H7 (cell line): ENCODE measurements around the gene LRRC4C. TPM values are rescaled to one million over a fixed set of nuclear protein-coding genes. Genes with fewer than 3 reads are reported as not detected.

Experiments
- DNase-seq: peaks from one replicate; pipeline ENCODE4 v3.0.0; 2012
- H3K27me3 ChIP-seq: 2 replicates; pipeline ENCODE4 v1.6.0; 2011; ENCODE audit warnings: mild to moderate bottlenecking, low read length; ENCODE audit not compliant: control insufficient read depth, insufficient read depth
- H3K36me3 ChIP-seq: replicated peaks from 2 replicates; pipeline ENCODE4 v1.5.1; 2011; ENCODE audit warnings: low read length; ENCODE audit not compliant: control insufficient read depth, insufficient read depth
- H3K4me3 ChIP-seq: 2 replicates; pipeline ENCODE4 v1.5.1; 2011; ENCODE audit warnings: low read depth, mild to moderate bottlenecking, control low read depth, low read length, moderate library complexity; ENCODE audit not compliant: insufficient read depth
- total RNA-seq: library from RNA; depleted of rRNA; stranded (reverse); fragments of >200 nt; shearing (Covaris generic); gene quantifications from 2 replicates; pipeline ENCODE4 v1.2.3, GENCODE V29; 2014

Gene LRRC4C
- total RNA-seq, 1 experiment from 2014 or later, result 0.66 TPM

DNA sequence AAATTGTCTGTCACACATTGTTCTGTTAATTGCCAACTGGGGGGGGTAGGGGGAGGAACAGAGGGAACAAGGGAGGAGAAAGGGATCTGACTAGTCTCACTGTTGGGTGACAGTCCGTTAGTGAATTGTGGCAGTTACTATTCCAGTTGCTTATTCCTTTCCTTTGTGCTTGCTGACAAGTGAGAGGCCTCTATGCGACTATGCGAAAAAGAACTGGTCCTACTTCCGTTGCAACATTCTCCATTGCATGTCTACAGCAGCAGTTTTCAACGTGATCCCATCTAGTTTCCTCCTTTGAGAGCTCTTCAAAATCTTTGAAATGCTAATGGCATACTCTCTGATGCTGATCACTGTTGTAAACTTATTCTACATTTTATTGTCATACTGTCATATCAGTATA is 672.2 kb downstream of the LRRC4C start:
- no peak overlapping the region for H3K4me3 ChIP-seq
- no peaks in the 10 kb centered on the region for H3K36me3 ChIP-seq
- DNase-seq, result peak; percentile 16
- no peaks in the 10 kb centered on the region for H3K27me3 ChIP-seq

DNA sequence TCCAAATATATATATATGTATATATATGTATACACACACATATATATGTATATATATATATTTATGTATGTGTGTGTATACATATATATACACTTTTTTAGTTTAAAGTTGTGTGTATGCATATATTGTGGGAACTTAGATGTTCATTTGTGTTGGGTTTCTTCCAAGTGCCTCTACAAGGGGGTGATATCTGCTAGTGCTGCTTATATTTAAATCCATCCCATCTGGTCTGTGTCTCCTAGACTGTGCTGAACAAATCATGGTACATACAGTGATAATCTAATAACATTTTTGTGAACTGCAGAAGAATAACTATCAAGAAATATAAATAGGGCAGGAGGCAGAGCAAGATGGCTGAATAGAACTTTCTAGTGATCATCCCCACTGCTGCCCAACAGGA is 696.4 kb downstream of the LRRC4C start:
- Histone ChIP-seq H3K36me3 (no peaks in the 10 kb centered on the region), H3K27me3 (no peaks in the 10 kb centered on the region), H3K4me3 (no peak overlapping the region)
- DNase-seq, result no peak

DNA sequence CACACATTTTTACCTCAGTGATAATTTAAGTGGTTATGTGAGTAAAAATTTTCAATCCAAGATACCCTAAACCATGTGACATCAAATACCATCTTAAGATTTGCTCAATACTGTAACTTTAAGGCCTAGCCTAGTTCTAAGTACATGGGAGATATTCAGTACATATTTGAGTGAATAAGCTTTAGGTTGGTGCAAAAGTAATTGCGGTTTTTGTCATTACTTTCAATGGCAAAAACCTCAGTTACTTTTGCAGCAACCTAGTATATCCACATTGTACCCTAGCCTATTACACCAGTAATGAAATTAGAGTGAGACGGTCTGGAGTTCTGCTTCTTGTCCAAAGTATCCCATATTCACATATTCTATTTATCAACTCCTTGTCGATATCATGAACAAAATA is 700.1 kb downstream of the LRRC4C start:
- Histone ChIP-seq H3K36me3 (no peaks in the 10 kb centered on the region), H3K27me3 (no peaks in the 10 kb centered on the region), H3K4me3 (no peak overlapping the region)
- DNase-seq, result no peak

DNA sequence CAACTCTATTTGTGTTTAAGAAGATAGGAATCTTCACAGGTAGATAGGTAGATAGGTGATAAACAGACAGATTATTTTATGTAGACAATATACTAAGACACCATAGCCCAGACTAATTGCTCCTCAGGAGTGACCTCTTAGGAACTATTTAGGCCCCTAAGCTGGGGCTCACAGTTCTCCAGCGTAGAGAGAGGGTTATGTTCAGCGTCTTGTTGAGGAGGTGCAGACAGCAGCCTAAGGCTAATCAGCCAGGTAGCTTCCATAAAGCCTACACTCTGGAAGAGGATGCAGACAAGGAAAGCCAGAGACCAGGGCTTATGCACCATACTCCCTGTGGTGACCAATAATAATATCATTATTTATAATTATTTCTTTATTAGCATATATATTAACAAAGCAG is 705.2 kb downstream of the LRRC4C start:
- H3K36me3 ChIP-seq, result no peaks in the 10 kb centered on the region
- no peaks in the 10 kb centered on the region for H3K27me3 ChIP-seq
- no peak for DNase-seq
- no peak overlapping the region for H3K4me3 ChIP-seq

DNA sequence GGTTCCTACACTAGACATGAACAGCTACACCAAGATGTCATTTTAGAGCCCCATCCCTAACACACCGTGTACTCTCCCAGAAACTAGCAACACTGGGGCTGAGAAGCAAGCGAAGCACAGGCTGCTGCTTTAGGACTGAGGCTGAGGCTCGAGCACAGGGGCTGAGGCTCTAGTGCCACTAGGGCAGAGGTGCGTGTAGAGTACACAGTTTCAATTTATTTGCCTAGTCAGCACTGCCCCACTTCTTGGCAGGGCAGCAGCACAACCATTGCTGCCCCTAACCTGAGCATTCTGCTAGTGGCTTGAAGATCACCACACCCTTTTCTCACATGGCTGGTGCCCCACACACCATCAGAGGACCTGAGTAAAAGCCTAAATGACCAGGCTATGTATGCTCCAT is 713.2 kb downstream of the LRRC4C start:
- DNase-seq, result no peak
- H3K36me3 ChIP-seq, result no peaks in the 10 kb centered on the region
- H3K27me3 ChIP-seq, result no peaks in the 10 kb centered on the region
- H3K4me3 ChIP-seq, result no peak overlapping the region

DNA sequence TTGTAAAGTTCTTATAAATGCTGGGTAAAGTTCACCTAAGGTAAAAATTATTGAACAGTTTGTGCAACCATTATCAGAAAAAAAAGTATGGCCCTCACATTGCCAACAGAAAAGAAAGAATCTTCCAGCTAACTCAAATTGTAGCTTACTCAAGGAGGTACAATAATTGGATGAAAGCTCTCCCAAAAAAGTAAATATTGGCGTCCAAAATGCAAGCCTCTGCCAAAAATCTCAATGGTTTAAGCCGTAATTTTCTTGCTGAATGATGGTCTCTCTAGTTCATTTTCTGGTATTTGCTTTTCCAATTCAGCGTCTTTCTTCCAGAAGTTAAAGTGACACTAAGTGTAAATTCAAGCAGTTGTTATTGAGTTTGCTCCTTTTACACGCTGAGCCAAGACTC is 727.3 kb downstream of the LRRC4C start:
- DNase-seq, result no peak
- H3K27me3 ChIP-seq, result no peaks in the 10 kb centered on the region
- H3K4me3 ChIP-seq, result no peak overlapping the region
- no peaks in the 10 kb centered on the region for H3K36me3 ChIP-seq

DNA sequence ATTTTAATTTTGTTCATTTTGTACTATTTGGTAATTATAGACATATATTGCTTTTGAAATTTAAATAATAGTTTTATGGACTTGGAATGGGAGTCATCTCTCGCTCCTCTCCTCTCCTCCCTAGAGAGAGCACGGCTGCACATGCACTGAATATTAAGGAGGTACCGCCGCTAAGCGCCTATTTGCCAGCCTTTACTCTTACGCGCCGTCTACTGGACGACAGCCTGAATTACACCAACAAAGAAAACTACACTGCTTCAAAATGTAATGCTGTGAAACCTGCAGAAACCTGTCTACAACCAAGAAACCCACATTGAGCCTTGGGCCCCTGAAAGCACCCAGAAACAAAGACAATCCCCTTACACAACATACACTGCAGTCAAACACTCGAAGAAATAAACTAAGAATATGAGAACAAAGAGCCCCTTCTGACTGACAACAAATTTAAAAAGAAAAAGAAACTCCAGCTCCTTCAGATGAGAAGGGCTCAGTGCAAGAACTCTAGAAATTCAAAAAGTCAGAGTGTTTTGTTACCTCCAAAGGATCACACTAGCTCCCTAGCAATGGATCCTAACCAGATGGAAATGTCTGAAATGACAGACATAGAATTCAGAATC is 737.2 kb downstream of the LRRC4C start:
- Histone ChIP-seq H3K4me3 (no peak overlapping the region), H3K36me3 (no peaks in the 10 kb centered on the region), H3K27me3 (no peaks in the 10 kb centered on the region)
- peak; percentile 50 for DNase-seq

DNA sequence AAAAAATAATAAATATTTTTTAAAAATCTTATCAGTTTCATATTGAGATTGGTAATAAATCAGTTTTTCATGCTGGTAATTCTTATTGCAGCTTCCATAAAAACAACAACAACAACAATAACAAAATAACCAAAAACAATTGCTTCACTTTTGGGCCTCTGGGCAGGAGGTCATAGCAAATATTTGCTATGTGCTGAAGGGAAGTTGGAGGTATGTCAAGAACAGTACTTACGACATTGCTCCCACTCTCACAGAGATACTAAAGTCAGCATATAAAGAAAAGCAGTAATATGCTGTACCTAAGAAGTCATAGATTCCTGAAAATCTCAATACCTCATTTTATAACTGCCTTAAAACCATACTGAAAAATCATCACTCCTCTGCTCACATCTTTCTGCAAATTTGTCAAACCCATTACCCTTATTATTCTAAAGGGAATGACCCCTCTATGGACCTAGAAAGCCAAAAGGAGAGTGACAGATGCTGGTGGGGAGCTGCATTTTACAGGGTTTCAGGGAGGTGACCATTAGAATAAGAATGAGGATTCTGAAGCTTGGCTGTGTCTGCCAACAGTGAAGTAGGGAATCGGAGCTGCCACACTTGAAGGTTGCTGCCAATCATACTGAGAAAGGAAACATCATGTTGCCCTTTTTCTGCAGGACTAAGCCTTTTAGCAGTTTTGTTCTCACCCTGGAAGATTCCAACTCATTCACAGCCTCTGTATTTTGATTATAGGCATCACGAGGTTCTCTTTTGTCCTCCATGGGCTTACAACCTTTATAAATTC is 742.9 kb downstream of the LRRC4C start:
- H3K4me3 ChIP-seq, result no peak overlapping the region

DNA sequence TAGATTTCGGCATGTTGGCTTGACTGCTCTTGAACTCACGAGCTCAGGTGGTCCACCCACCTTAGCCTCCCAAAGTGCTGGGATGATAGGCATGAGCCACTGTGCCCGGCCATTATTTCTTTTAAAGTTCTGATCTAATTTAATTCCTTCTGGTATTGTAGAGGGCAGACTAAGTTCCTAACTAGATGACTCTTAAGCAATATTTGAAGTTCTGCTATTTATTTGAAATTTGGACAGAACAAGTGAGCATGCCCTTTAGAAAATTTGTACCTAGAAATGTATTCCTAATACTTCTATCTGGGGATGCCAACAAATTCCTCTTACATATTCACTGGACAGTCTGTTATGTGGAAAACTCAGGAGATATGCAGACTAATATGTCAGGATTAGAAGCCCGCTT is 746.4 kb downstream of the LRRC4C start:
- Histone ChIP-seq H3K36me3 (no peaks in the 10 kb centered on the region), H3K27me3 (no peaks in the 10 kb centered on the region), H3K4me3 (no peak overlapping the region)
- DNase-seq, result no peak

More for the DNA sequence above, 742.9 kb downstream of the LRRC4C start:
- Histone ChIP-seq H3K27me3 (no peaks in the 10 kb centered on the region), H3K36me3 (no peaks in the 10 kb centered on the region)
- DNase-seq, result peak; percentile 41

DNA sequence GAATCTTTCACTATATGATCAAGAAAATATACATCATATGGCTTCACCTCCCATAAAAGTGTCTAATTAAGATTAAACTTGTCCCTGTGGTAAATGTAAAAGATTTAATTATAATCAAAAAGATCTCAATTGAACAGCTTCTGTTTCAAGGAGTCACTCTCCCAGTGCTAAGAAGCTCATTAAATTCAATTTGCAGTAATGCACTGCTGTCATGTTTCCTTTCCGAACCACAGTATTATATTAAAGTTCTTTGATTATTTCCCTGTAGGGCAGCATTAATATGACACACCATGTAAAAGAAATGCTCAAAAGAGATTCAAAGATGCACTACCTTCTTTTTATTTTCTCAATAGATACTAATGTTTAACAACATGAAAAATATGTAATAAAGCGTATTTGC is 758.4 kb downstream of the LRRC4C start:
- H3K27me3 ChIP-seq, result no peaks in the 10 kb centered on the region
- DNase-seq, result no peak
- no peak overlapping the region for H3K4me3 ChIP-seq
- no peaks in the 10 kb centered on the region for H3K36me3 ChIP-seq

DNA sequence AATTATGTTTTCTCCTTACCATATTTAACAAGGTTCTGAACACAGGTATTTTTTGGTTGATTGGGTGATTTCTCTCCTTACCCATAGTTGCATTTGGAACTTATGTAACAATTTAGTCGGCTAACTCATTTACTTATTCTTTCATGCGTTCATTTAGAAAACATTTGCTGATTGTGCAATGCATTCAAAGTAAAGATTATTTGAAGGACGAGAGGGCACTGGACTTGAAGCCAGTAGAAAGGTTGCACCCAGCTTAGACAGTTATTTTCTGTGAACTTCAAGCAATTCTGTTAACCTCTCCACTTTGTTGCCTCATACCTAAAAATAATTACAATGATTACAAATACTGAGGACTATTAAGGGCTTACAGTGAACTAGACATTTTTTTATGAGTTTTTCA is 769.6 kb downstream of the LRRC4C start:
- H3K4me3 ChIP-seq, result no peak overlapping the region
- H3K36me3 ChIP-seq, result no peaks in the 10 kb centered on the region
- no peaks in the 10 kb centered on the region for H3K27me3 ChIP-seq
- no peak for DNase-seq

DNA sequence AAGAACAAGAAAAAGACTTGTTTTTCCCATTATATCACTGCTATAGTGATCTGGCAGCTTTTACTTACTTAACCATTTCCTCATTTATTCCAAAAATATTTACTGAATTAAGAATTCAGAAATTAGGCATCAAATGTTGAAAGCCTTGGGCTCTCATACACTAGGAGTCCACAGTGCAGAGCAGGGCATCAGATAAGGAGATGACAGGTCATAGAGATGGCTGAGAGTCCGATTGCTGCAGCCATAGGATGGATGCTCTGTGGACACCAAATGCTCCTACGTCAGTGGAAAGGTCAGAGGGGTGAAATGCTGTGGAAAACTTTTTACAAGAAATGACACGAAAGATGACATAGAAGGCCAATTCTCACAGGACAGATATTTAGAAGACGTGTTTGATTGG is 771.1 kb downstream of the LRRC4C start:
- no peaks in the 10 kb centered on the region for H3K27me3 ChIP-seq
- no peaks in the 10 kb centered on the region for H3K36me3 ChIP-seq
- no peak overlapping the region for H3K4me3 ChIP-seq
- no peak for DNase-seq

DNA sequence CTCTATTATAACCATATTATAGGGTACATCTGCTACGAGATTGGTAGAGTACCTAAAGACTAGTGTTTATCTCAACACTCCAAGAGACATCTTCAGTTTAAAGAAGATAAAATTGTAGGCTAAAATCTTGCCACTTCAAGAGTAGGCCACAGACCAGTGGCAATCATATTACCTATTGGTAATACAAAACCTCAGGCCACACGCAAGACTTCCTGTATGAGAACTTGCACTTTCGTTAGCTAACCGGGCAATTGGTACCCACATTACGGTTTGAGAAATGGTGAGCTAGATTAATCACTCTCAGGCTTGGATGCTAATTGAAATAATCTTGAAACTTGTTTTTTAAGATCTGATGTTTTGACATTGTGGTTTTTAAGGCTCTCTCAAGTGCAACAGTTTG is 772.7 kb downstream of the LRRC4C start:
- no peaks in the 10 kb centered on the region for H3K36me3 ChIP-seq
- DNase-seq, result no peak
- H3K27me3 ChIP-seq, result no peaks in the 10 kb centered on the region
- no peak overlapping the region for H3K4me3 ChIP-seq

DNA sequence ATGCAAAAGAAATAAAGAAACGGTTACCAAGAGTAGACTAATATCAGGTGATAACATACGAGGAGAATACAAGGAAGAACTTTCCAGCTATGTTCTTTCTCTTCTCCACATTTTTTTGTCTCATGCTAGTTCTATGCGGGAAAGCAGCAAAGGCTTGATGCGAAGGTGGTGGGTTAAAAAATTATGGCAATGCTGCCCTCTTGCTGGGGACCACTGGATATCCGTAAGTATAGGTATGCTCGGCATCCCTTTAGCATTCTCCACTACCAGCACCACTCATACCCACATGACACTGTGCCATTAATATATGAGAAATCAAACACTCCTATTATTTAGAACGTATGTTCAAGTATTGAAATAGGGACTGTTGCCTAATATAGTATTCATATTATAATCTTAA is 776.4 kb downstream of the LRRC4C start:
- no peak for DNase-seq
- Histone ChIP-seq H3K4me3 (no peak overlapping the region), H3K27me3 (no peaks in the 10 kb centered on the region), H3K36me3 (no peaks in the 10 kb centered on the region; the same call in 1 of the 2 replicates)

DNA sequence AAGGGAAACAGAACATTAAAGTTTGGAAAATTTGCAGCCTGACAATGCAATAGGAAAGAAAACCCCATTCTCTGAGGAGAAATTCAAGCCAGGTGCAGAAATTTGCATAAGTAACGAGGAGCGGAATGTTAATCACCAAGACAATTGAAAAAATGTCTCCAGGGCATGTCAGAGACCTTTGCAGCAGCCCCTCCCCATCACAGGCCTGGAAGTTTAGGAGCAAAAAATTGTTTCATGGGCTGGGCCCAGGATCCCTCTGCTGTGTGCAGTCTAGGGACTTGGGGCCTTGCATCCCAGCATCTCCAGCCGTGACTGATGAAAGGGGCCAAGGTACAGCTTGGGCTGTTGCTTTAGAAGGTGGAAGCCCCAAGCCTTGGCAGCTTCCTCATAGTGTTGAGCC is 780.2 kb downstream of the LRRC4C start:
- no peaks in the 10 kb centered on the region for H3K27me3 ChIP-seq
- H3K36me3 ChIP-seq, result no peaks in the 10 kb centered on the region; the same call in 1 of the 2 replicates
- DNase-seq, result no peak
- H3K4me3 ChIP-seq, result no peak overlapping the region
